ENCODE data around the gene MAGED4. TPM values are rescaled to one million over a fixed set of nuclear protein-coding genes. Genes with fewer than 3 reads are reported as not detected.

Gene MAGED4
- total RNA-seq, 1 experiment from 2014 or later, result not detected

GRCh38 chrX:52217494-52218160 lies 32.9 kb downstream of the MAGED4 start:
- ATAC-seq, result no peak
- intact Hi-C loops (cut with micrococcal nuclease), result no loop called here
- ChIA-PET POLR2A (no interaction called here), CTCF (no interaction called here), RAD21 (ENCODE audit: low non-redundant PET in 1 of 2, low total read pairs in 2 of 2, uncharacterized antibody in 2 of 2, unreplicated experiment in 2 of 2) (no interaction called here)
- Histone ChIP-seq H3K9ac (ENCODE audit: low read length) (no peak overlapping the region), H4K20me1 (ENCODE audit: insufficient read depth) (no peaks in the 10 kb centered on the region), H3K27me3 (ENCODE audit: insufficient read depth, low read length) (no peaks in the 10 kb centered on the region), H3K9me3 (ENCODE audit: control insufficient read depth in 1 of 2, insufficient read depth in 1 of 2, low read depth in 1 of 2, low read length in 2 of 2) (no peaks in the 10 kb centered on the region), H3K4me2 (ENCODE audit: low read length) (no peak overlapping the region), H3K27ac (ENCODE audit: low read depth, low read length) (no peak overlapping the region), H3K79me2 (ENCODE audit: insufficient read depth, low read length) (no peaks in the 10 kb centered on the region), H3K36me3 (ENCODE audit: control insufficient read depth in 1 of 2, insufficient read depth in 2 of 2, low read length in 2 of 2) (no peaks in the 10 kb centered on the region), H3K9me2 (ENCODE audit: insufficient read depth) (no peaks in the 10 kb centered on the region), H3K4me3 (replicated peaks in 1 of 2; ENCODE audit: low read depth in 1 of 2, low read length in 2 of 2) (no peak overlapping the region), H2AFZ (ENCODE audit: low read depth, low read length, poor library complexity, severe bottlenecking) (no peak overlapping the region), H3K4me1 (ENCODE audit: control insufficient read depth in 1 of 2, insufficient read depth in 2 of 2, low read length in 2 of 2) (no peaks in the 10 kb centered on the region)
- DNase-seq (ENCODE audit: low read depth, low spot score), result no peak
- no TSS peak for BruUV-seq (replicated peaks)
- TF ChIP-seq POLR2A (IDR thresholded peaks at IDR 0.05; ENCODE audit: borderline replicate concordance, extremely low read depth, insufficient read depth, insufficient read length) (no peak), CBX3 (IDR thresholded peaks at IDR 0.05; ENCODE audit: low read depth) (no peak), YY1 (IDR thresholded peaks at IDR 0.05; ENCODE audit: extremely low read depth, insufficient replicate concordance, low read depth, low read length) (no peak), JUND (IDR thresholded peaks at IDR 0.05) (no peak), SRF (IDR thresholded peaks at IDR 0.05; ENCODE audit: low read depth) (no peak), ZBTB33 (IDR thresholded peaks at IDR 0.05; ENCODE audit: extremely low read depth, insufficient replicate concordance, low read length) (no peak), EGR1 (IDR thresholded peaks at IDR 0.05; ENCODE audit: low read depth) (no peak), REST (IDR thresholded peaks at IDR 0.05; ENCODE audit: low read depth) (no peak), CEBPB (IDR thresholded peaks at IDR 0.05; ENCODE audit: low read depth) (no peak), ELF1 (IDR thresholded peaks at IDR 0.05; ENCODE audit: borderline replicate concordance, low read depth) (no peak), EZH2phosphoT487 (IDR thresholded peaks at IDR 0.05; ENCODE audit: borderline replicate concordance) (no peak), POLR2AphosphoS5 (IDR thresholded peaks at IDR 0.05; ENCODE audit: low read depth, low read length) (no peak), ZNF274 (IDR thresholded peaks at IDR 0.05; ENCODE audit: low read depth, low read length) (no peak), FOSL1 (IDR thresholded peaks at IDR 0.05; ENCODE audit: low read depth) (no peak), SP1 (IDR thresholded peaks at IDR 0.05; ENCODE audit: low read depth) (no peak), EZH2 (IDR thresholded peaks at IDR 0.05) (no peak), TCF7L2 (IDR thresholded peaks at IDR 0.05; ENCODE audit: borderline replicate concordance, extremely low read depth, insufficient read depth, insufficient read length) (no peak), MAX (IDR thresholded peaks at IDR 0.05) (no peak)

All from HCT116 (cell line).